Astrocyte (in vitro differentiated cells and primary cell): Measurements from ENCODE around the gene CD9. TPM values are rescaled to one million over a fixed set of nuclear protein-coding genes. Genes with fewer than 3 reads are reported as not detected.
A peak's percentile ranks its signal among the peaks of the same experiment; 100 is the strongest.

Experiments used
- DNase-seq: peaks from one replicate; pipeline ENCODE4 v3.0.0-alpha.2; 2010; ENCODE audit warnings: low read depth
- FAIRE-seq: peaks from 2 replicates; lab custom pipeline; 2011; peaks lifted over from hg19 to GRCh38; lab: Jason Lieb, UNC
- H2AFZ ChIP-seq: 2 replicates; pipeline ENCODE4 v1.6.0; 2012; ENCODE audit warnings: low read depth, low read length, inconsistent platforms
- H3K27ac ChIP-seq: 2 replicates; pipeline ENCODE4 v1.5.1; 2011; ENCODE audit warnings: low read depth, low read length, inconsistent platforms
- H3K27me3 ChIP-seq: 2 replicates; pipeline ENCODE4 v1.6.0; 2011; ENCODE audit warnings: low read length, inconsistent platforms; ENCODE audit not compliant: insufficient read depth
- H3K36me3 ChIP-seq: 2 replicates; pipeline ENCODE4 v1.5.1; 2011; ENCODE audit warnings: low read length, inconsistent platforms; ENCODE audit not compliant: insufficient read depth
- H3K4me1 ChIP-seq: 2 replicates; pipeline ENCODE4 v1.5.1; 2011; ENCODE audit warnings: low read length, inconsistent platforms; ENCODE audit not compliant: insufficient read depth
- H3K4me2 ChIP-seq: 2 replicates; pipeline ENCODE4 v1.6.0; 2012; ENCODE audit warnings: low read length, inconsistent platforms
- H3K4me3 ChIP-seq: 2 replicates; pipeline ENCODE4 v1.5.1; 2011; ENCODE audit warnings: low read depth, mild to moderate bottlenecking, low read length, inconsistent platforms; ENCODE audit not compliant: insufficient read depth
- H3K79me2 ChIP-seq: 2 replicates; pipeline ENCODE4 v1.6.0; 2012; ENCODE audit warnings: mild to moderate bottlenecking, low read length, inconsistent platforms; ENCODE audit not compliant: insufficient read depth
- H3K9ac ChIP-seq: 2 replicates; pipeline ENCODE4 v1.6.0; 2012; ENCODE audit warnings: mild to moderate bottlenecking, low read length, inconsistent platforms
- H3K9me3 ChIP-seq: 2 replicates; pipeline ENCODE4 v1.5.1; 2012; ENCODE audit warnings: low read depth, mild to moderate bottlenecking, low read length, inconsistent platforms; ENCODE audit not compliant: insufficient read depth
- H4K20me1 ChIP-seq: 2 replicates; pipeline ENCODE4 v1.6.0; 2012; ENCODE audit warnings: low read length, inconsistent platforms; ENCODE audit not compliant: insufficient read depth
- H3K27ac Mint-ChIP-seq: one replicate; pipeline ENCODE4 v1.8.0; 2021; ENCODE audit warnings: mild to moderate bottlenecking, mixed read lengths; ENCODE audit not compliant: unreplicated experiment
- H3K27me3 Mint-ChIP-seq: one replicate; pipeline ENCODE4 v1.8.0; 2021; ENCODE audit warnings: low read depth, mixed read lengths; ENCODE audit not compliant: unreplicated experiment
- H3K36me3 Mint-ChIP-seq: one replicate; pipeline ENCODE4 v1.8.0; 2021; ENCODE audit warnings: low read depth, mixed read lengths; ENCODE audit not compliant: unreplicated experiment
- H3K4me1 Mint-ChIP-seq: one replicate; pipeline ENCODE4 v1.8.0; 2021; ENCODE audit warnings: low read depth, mixed read lengths; ENCODE audit not compliant: unreplicated experiment
- H3K4me3 Mint-ChIP-seq: one replicate; pipeline ENCODE4 v1.8.0; 2021; ENCODE audit warnings: mild to moderate bottlenecking, moderate library complexity, mixed read lengths; ENCODE audit not compliant: unreplicated experiment
- H3K9me3 Mint-ChIP-seq: one replicate; pipeline ENCODE4 v1.8.0; 2021; ENCODE audit warnings: mild to moderate bottlenecking, mixed read lengths; ENCODE audit not compliant: unreplicated experiment
- CTCF ChIP-seq: IDR thresholded peaks from 2 replicates; pipeline ENCODE4 v1.5.1; 2011; ENCODE audit warnings: low read depth, mild to moderate bottlenecking, inconsistent platforms, low read length, moderate library complexity; ENCODE audit not compliant: insufficient read depth
- EZH2 ChIP-seq: IDR thresholded peaks from 2 replicates; pipeline ENCODE4 v1.6.1; 2012; ENCODE audit warnings: mild to moderate bottlenecking, low read length, inconsistent platforms; ENCODE audit not compliant: insufficient read depth
- total RNA-seq: library from RNA; stranded (reverse); gene quantifications from 2 replicates; pipeline ENCODE4 v1.2.1, GENCODE V29; 2021

CD9 gene
- total RNA-seq, 1 donor from 2014 or later: 52.2 TPM

DNA sequence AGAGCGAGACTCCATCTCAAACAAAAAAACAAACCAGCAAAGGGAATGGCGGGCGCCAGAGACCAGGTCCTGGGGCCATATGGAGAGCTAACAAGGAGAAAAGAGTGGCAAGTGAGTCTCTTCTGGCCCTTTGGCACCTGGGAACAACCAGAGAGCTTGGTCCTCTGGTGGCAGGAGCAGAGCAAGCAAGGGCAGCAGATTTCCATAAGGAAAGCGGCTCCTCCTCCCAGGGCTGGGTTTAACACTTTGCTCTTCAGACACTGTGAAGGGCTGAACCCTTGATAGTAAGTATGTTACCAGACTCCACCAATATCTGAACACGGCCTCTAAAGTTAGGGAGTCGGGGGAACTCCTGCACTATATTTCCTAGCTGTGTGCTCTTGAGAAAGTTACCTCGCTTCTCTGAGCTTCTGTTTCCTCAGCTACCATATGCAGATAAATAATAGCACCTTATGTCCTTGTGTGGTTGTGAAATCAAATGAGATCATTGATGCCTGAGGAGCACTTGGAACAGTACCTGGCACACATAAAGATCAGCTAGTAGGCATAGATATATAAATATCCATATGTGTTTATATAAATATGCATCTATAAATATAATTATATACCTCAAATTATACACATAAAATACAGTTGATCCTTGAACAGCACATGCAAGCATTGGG lies 76.9 kb downstream of the CD9 start:
- no peak overlapping the region for H3K4me3 Mint-ChIP-seq

GRCh38 chr12:6277982-6278438 lies 77.8 kb downstream of the CD9 start:
- peak overlapping the region; percentile 85 for H3K4me2 ChIP-seq
- H3K4me1 ChIP-seq: peaks cover 34% of the 10 kb centered on the region
- FAIRE-seq (no peak), DNase-seq (no peak)
- H2AFZ ChIP-seq: peak overlapping the region; percentile 89
- H3K4me3 ChIP-seq: peak overlapping the region; percentile 42
- H3K9me3 ChIP-seq: no peaks in the 10 kb centered on the region
- Mint-ChIP-seq H3K36me3 (no peaks in the 10 kb centered on the region), H3K27ac (peak overlapping the region; percentile 78), H3K9me3 (no peaks in the 10 kb centered on the region), H3K4me3 (peak overlapping the region; percentile 57), H3K27me3 (peaks cover 11% of the 10 kb centered on the region), H3K4me1 (peaks cover 28% of the 10 kb centered on the region)
- no peaks in the 10 kb centered on the region for H3K27me3 ChIP-seq
- peak overlapping the region; percentile 78 for H3K27ac ChIP-seq
- no peak for TF ChIP-seq EZH2
- TF ChIP-seq CTCF: no peak
- no peaks in the 10 kb centered on the region for H4K20me1 ChIP-seq
- peak overlapping the region; percentile 89 for H3K9ac ChIP-seq
- H3K79me2 ChIP-seq: no peaks in the 10 kb centered on the region
- H3K36me3 ChIP-seq: no peaks in the 10 kb centered on the region

More for the DNA sequence above, 76.9 kb downstream of the CD9 start:
- Histone ChIP-seq H3K9ac (no peak overlapping the region), H3K27me3 (no peaks in the 10 kb centered on the region), H3K36me3 (no peaks in the 10 kb centered on the region), H3K4me2 (no peak overlapping the region), H3K9me3 (no peaks in the 10 kb centered on the region), H4K20me1 (no peaks in the 10 kb centered on the region), H3K27ac (no peak overlapping the region), H3K4me3 (no peak overlapping the region), H3K79me2 (no peaks in the 10 kb centered on the region), H2AFZ (no peak overlapping the region), H3K4me1 (peaks cover 42% of the 10 kb centered on the region)
- FAIRE-seq (no peak), DNase-seq (no peak)
- no peak overlapping the region for H3K27ac Mint-ChIP-seq
- H3K27me3 Mint-ChIP-seq: peaks cover 11% of the 10 kb centered on the region
- TF ChIP-seq EZH2 (no peak), CTCF (no peak)
- H3K36me3 Mint-ChIP-seq: no peaks in the 10 kb centered on the region
- H3K4me1 Mint-ChIP-seq: peaks cover 34% of the 10 kb centered on the region
- H3K9me3 Mint-ChIP-seq: no peaks in the 10 kb centered on the region
